ENCODE data around the gene IL1RAPL1. TPM values are rescaled to one million over a fixed set of nuclear protein-coding genes. Genes with fewer than 3 reads are reported as not detected.

The IL1RAPL1 gene
- total RNA-seq, 4 donors from 2014 or later, result 0.16 to 0.46 TPM; not detected in 2

DNA sequence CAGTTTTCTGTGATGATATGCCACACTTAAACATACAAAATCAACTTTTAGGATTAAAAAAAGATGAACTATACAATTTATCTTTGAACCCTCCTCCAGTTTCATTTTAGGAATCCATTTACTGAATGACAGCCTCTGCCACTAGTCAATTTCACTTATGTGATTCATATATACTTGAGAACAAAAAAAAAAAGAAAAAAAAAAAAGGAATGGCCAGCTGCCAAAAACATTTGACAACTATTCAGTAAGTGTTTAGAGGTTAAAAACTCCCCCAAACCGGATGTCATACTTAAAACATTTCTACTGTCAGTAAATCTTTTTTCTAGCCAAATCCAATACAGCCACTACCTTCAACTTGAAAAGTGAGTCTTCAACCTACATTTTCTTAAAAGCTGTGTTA, 1361.4 kb downstream of the IL1RAPL1 start:
- Histone ChIP-seq H3K9me3 (no peaks in the 10 kb centered on the region), H3K36me3 (no peaks in the 10 kb centered on the region), H3K27me3 (no peaks in the 10 kb centered on the region), H3K4me1 (no peaks in the 10 kb centered on the region), H3K4me3 (no peak overlapping the region), H3K27ac (no peak overlapping the region)
- no peak for ATAC-seq
- intact Hi-C loops (cut with DNase I; ENCODE audit: low total_unique reads), result no loop called here
- no peak for TF ChIP-seq POLR2A (IDR thresholded peaks at IDR 0.05)
- TF ChIP-seq, protein P1, sequence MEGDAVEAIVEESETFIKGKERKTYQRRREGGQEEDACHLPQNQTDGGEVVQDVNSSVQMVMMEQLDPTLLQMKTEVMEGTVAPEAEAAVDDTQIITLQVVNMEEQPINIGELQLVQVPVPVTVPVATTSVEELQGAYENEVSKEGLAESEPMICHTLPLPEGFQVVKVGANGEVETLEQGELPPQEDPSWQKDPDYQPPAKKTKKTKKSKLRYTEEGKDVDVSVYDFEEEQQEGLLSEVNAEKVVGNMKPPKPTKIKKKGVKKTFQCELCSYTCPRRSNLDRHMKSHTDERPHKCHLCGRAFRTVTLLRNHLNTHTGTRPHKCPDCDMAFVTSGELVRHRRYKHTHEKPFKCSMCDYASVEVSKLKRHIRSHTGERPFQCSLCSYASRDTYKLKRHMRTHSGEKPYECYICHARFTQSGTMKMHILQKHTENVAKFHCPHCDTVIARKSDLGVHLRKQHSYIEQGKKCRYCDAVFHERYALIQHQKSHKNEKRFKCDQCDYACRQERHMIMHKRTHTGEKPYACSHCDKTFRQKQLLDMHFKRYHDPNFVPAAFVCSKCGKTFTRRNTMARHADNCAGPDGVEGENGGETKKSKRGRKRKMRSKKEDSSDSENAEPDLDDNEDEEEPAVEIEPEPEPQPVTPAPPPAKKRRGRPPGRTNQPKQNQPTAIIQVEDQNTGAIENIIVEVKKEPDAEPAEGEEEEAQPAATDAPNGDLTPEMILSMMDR (IDR thresholded peaks at IDR 0.05 in 4 of 5, conservative IDR thresholded peaks at IDR 0.05 in 1 of 5), result no peak
- in situ Hi-C loops (cut with MboI; ENCODE audit: low sequenced_read_pairs in 4 of 4), result no loop called here
- no peak for DNase-seq

DNA sequence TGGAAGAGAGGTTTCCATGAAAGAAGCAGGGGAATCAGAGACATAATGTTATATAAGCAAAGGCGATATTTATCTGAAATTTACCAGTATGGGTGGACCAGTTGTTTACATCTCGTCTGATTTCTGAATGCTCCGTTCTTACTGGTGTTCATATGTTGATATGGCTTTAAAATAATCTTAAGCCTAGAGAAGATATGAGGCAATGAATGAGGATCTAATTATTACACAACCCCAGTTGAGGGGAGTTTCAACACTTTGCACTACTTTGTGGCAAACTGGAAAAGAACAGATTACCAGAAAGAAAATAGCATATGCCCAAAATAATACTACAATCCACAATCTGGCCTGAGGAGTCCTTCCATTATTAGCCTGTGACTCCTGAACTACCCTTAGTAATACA, 1364.8 kb downstream of the IL1RAPL1 start:
- Histone ChIP-seq H3K27me3 (no peaks in the 10 kb centered on the region), H3K4me3 (no peak overlapping the region), H3K9me3 (no peaks in the 10 kb centered on the region), H3K36me3 (no peaks in the 10 kb centered on the region), H3K4me1 (no peaks in the 10 kb centered on the region), H3K27ac (no peak overlapping the region)
- DNase-seq (no peak), ATAC-seq (no peak)
- intact Hi-C loops (cut with DNase I; ENCODE audit: low total_unique reads), result no loop called here
- TF ChIP-seq, protein P1 (IDR thresholded peaks at IDR 0.05 in 4 of 5, conservative IDR thresholded peaks at IDR 0.05 in 1 of 5), result no peak
- TF ChIP-seq POLR2A (IDR thresholded peaks at IDR 0.05), result no peak
- in situ Hi-C loops (cut with MboI; ENCODE audit: low sequenced_read_pairs in 4 of 4), result no loop called here

DNA sequence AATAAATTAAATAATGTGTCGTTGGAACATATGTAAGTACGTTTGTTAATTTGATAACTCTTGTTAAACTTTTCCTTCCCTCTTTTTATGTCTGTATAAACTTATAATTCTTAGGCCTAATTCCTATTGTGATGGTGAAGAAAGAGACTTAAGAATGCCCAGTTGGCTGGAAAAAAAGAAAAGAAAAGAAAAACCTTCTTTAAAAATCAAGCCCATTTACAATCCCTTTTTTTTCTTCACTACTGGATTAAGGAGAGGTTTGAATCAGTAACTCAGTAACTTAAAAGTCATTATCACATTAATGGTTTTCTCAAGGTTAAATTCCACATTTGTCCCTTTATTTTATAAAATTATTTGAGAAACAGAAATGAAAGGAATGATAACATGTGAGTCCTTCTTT, 1374.8 kb downstream of the IL1RAPL1 start:
- no peak overlapping the region for H3K4me3 ChIP-seq
- H3K4me1 ChIP-seq, result no peaks in the 10 kb centered on the region
- no peak overlapping the region for H3K27ac ChIP-seq
- ATAC-seq (no peak), DNase-seq (no peak)
- intact Hi-C loops (cut with DNase I; ENCODE audit: low total_unique reads) (no loop called here), in situ Hi-C loops (cut with MboI; ENCODE audit: low sequenced_read_pairs in 4 of 4) (no loop called here)
- no peaks in the 10 kb centered on the region for H3K9me3 ChIP-seq
- H3K36me3 ChIP-seq, result no peaks in the 10 kb centered on the region
- no peaks in the 10 kb centered on the region for H3K27me3 ChIP-seq
- TF ChIP-seq, protein P1 (IDR thresholded peaks at IDR 0.05 in 4 of 5, conservative IDR thresholded peaks at IDR 0.05 in 1 of 5), result no peak
- TF ChIP-seq POLR2A (IDR thresholded peaks at IDR 0.05), result no peak

DNA sequence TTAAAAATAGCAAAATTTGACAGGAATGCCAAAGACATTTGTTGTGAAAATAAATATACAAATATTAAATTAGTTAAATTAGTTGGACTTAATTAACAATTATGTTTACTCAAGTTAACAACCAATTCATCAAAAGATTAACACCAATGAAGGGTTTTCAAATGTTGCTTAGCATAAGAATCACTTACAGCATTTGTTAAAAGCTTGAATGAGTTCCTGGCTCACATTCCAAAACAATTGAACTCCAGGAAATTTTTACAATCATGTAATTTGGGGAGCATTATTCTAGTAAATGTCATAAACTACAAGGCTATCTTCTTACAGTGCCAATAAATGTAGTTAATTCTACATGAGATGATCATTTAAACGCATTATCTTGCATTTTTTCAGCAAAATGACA, 1378.4 kb downstream of the IL1RAPL1 start:
- Histone ChIP-seq H3K4me1 (no peaks in the 10 kb centered on the region), H3K4me3 (no peak overlapping the region), H3K27ac (no peak overlapping the region), H3K27me3 (no peaks in the 10 kb centered on the region), H3K9me3 (no peaks in the 10 kb centered on the region), H3K36me3 (no peaks in the 10 kb centered on the region)
- intact Hi-C loops (cut with DNase I; ENCODE audit: low total_unique reads) (no loop called here), in situ Hi-C loops (cut with MboI; ENCODE audit: low sequenced_read_pairs in 4 of 4) (no loop called here)
- no peak for DNase-seq
- TF ChIP-seq, protein P1 (IDR thresholded peaks at IDR 0.05 in 4 of 5, conservative IDR thresholded peaks at IDR 0.05 in 1 of 5), result no peak
- TF ChIP-seq POLR2A (IDR thresholded peaks at IDR 0.05), result no peak
- no peak for ATAC-seq

DNA sequence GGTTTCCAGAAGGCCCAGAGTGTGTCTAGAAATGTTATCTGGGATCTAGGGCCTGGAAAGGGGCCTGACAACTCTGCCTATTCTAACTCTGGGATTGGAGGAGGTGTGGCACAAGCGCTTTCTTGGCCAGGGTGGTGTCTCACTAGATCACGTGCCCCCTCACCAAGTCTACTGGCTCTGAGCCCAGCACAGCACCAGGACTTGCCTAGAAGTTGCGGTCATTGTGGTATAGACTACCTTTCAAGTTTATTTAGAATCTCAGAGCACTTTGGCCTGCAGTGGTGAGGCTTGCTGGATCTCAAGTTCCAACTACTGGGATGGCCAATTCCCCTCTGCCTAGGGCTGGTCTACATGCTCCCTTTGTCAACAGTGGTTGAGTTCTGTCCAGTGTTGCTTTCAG, 1404.8 kb downstream of the IL1RAPL1 start:
- intact Hi-C loops (cut with DNase I; ENCODE audit: low total_unique reads), result no loop called here
- ATAC-seq, result no peak
- Histone ChIP-seq H3K27me3 (no peaks in the 10 kb centered on the region), H3K27ac (no peak overlapping the region), H3K9me3 (no peaks in the 10 kb centered on the region), H3K4me1 (no peaks in the 10 kb centered on the region), H3K4me3 (no peak overlapping the region), H3K36me3 (no peaks in the 10 kb centered on the region)
- in situ Hi-C loops (cut with MboI; ENCODE audit: low sequenced_read_pairs in 4 of 4), result no loop called here
- DNase-seq, result no peak
- TF ChIP-seq, protein P1 (IDR thresholded peaks at IDR 0.05 in 4 of 5, conservative IDR thresholded peaks at IDR 0.05 in 1 of 5), result no peak
- TF ChIP-seq POLR2A (IDR thresholded peaks at IDR 0.05), result no peak

Measured in gastrocnemius medialis (tissue), 4 donors.